CD4-positive, alpha-beta T cell (primary cell): ENCODE measurements around the gene DMAC2. TPM values are rescaled to one million over a fixed set of nuclear protein-coding genes. Genes with fewer than 3 reads are reported as not detected.

Experiments
- ATAC-seq: fragments of 200-7000 bp; cut with Tn5 transposase; one replicate; pipeline ENCODE4 v1.10.0; 2022; ENCODE audit warnings: mild to moderate bottlenecking; ENCODE audit not compliant: poor library complexity
- CTCF ChIA-PET: fragments of 350-600 bp; sonication (Branson Sonifier 250); formaldehyde crosslinking; loops from one replicate; lab custom pipeline; 2021; ENCODE audit warnings: antibody characterized with exemption, inconsistent platforms; lab: Charles Lee
- POLR2A ChIA-PET: fragments of 350-600 bp; sonication (Branson Sonifier 250); formaldehyde crosslinking; loops from one replicate; lab custom pipeline; 2021; ENCODE audit warnings: antibody characterized with exemption, inconsistent platforms; lab: Charles Lee
- DNase-seq, 14 experiments: peaks; one replicate each; pipeline ENCODE4 v3.0.0-alpha.2; 2013 to 2020; ENCODE audit warnings: mixed read lengths in 2 of 14
- H3K27ac ChIP-seq, 2 donors: one replicate each; pipeline versions ENCODE4 v1.5.1 to v1.7.0; 2013; ENCODE audit warnings: low read length in 2 of 2, low read depth in 1 of 2, mild to moderate bottlenecking in 1 of 2
- H3K27me3 ChIP-seq, 2 experiments: 1 replicate in 1 of 2; 2 replicates in 1 of 2; pipeline versions ENCODE4 v1.6.1 to v1.7.0; 2013; ENCODE audit warnings: low read length in 2 of 2, control low read depth in 1 of 2, mild to moderate bottlenecking in 1 of 2, moderate library complexity in 1 of 2; ENCODE audit not compliant: insufficient read depth in 2 of 2, control insufficient read depth in 1 of 2
- H3K36me3 ChIP-seq: one replicate; pipeline ENCODE4 v1.6.1; 2013; ENCODE audit warnings: low read length, control low read depth; ENCODE audit not compliant: insufficient read depth
- H3K4me1 ChIP-seq: one replicate; pipeline ENCODE4 v1.6.1; 2013; ENCODE audit warnings: low read length, control low read depth; ENCODE audit not compliant: insufficient read depth
- H3K4me3 ChIP-seq: one replicate; pipeline ENCODE4 v1.5.1; 2013; ENCODE audit warnings: mild to moderate bottlenecking, low read length, moderate library complexity
- H3K9me3 ChIP-seq, 2 experiments: 1 replicate in 1 of 2; 2 replicates in 1 of 2; pipeline versions ENCODE4 v1.6.1 to v1.7.0; 2013; ENCODE audit warnings: low read length in 2 of 2, mild to moderate bottlenecking in 2 of 2, control low read depth in 1 of 2, moderate library complexity in 1 of 2; ENCODE audit not compliant: control insufficient read depth in 1 of 2, insufficient read depth in 1 of 2
- H3K27ac Mint-ChIP-seq: one replicate; pipeline ENCODE4 v1.8.0; 2020; ENCODE audit warnings: mixed read lengths
- H3K27me3 Mint-ChIP-seq: one replicate; pipeline ENCODE4 v1.8.0; 2021; ENCODE audit warnings: mixed read lengths
- H3K36me3 Mint-ChIP-seq: one replicate; pipeline ENCODE4 v1.8.0; 2021; ENCODE audit warnings: low read depth, mixed read lengths
- H3K4me1 Mint-ChIP-seq: one replicate; pipeline ENCODE4 v1.8.0; 2021; ENCODE audit warnings: low read depth, mixed read lengths
- H3K4me3 Mint-ChIP-seq: one replicate; pipeline ENCODE4 v1.8.0; 2020; ENCODE audit warnings: mild to moderate bottlenecking, mixed read lengths
- H3K9me3 Mint-ChIP-seq: one replicate; pipeline ENCODE4 v1.8.0; 2020; ENCODE audit warnings: mixed read lengths
- CTCF ChIP-seq: fragments of 200-600 bp; IDR thresholded peaks from one replicate; pipeline ENCODE4 v1.8.0; 2022; ENCODE audit warnings: antibody characterized with exemption, mild to moderate bottlenecking
- intact Hi-C, 2 experiments: fragments of 100-400 bp; cut with DNase I in 1 of 2; cut with micrococcal nuclease in 1 of 2; formaldehyde crosslinking; loops; one replicate each; pipeline versions ENCODE4 v1.15.1 to v1.9.0; 2023 to 2025; cut with DNase I, micrococcal nuclease
- total RNA-seq, 174 experiments: library from RNA in 2 of 174; stranded (reverse) in 2 of 174; gene quantifications; one replicate each; pipeline ENCODE4 v1.2.3 and lab custom pipeline; 2021 to 2026

The DMAC2 gene
- total RNA-seq, 2 experiments from 2014 or later: 21.6 to 25.7 TPM

- peak in 10 of 14 experiments; percentile 15 to 81 (median 32) for DNase-seq
- peak overlapping the region; percentile 83 for H3K4me3 Mint-ChIP-seq
- POLR2A ChIA-PET: interaction anchor here (1.7 kb wide), 1 partner anchor 164 kb away, joined by 8 read pairs; the partner anchor contains the start of gene HNRNPUL1
- no peak for TF ChIP-seq CTCF
- intact Hi-C loops: no loop called here
- peaks cover 45% of the 10 kb centered on the region for H3K36me3 Mint-ChIP-seq
- peak overlapping the region; percentile 54 for H3K4me3 ChIP-seq
- peaks cover 36% of the 10 kb centered on the region for H3K4me1 Mint-ChIP-seq
- peak; percentile 59 for ATAC-seq
- H3K27ac Mint-ChIP-seq: peak overlapping the region; percentile 75
- H3K9me3 Mint-ChIP-seq: no peaks in the 10 kb centered on the region
- CTCF ChIA-PET: interaction anchor here (0.5 to 1.2 kb wide), 2 partner anchors 12 to 224 kb away, joined by 3 to 6 read pairs; partner anchors contain the start of gene DMAC2
- no peaks in the 10 kb centered on the region for H3K27me3 ChIP-seq
- H3K36me3 ChIP-seq: peaks cover 45% of the 10 kb centered on the region
- H3K4me1 ChIP-seq: peaks cover 63% of the 10 kb centered on the region
- H3K9me3 ChIP-seq: peaks cover 0 to under 1% of the 10 kb centered on the region in 2 experiments
- peak overlapping the region; percentile 41 to 76 for H3K27ac ChIP-seq
- H3K27me3 Mint-ChIP-seq: no peaks in the 10 kb centered on the region
These were observed 11.8 kb downstream of the DMAC2 start for GRCh38 chr19:41427647-41428480.

- peak within 1 kb of the TSS; percentile 54 for H3K4me3 ChIP-seq
These were observed 12.6 kb downstream of the DMAC2 start, which contains the start of gene B3GNT8 for GRCh38 chr19:41426952-41427646. B3GNT8 (minus strand) TSS chr19:41427374; CDS start chr19:41426778, 596 bp downstream.

More at GRCh38 chr19:41426952-41427646, 12.6 kb downstream of the DMAC2 start, which contains the start of gene B3GNT8:
- ChIA-PET POLR2A (interaction anchor here (0.7 kb wide), 1 partner anchor 137 kb away, joined by 3 read pairs; no protein-coding TSS in a partner anchor), CTCF (interaction anchor here (0.8 kb wide), 1 partner anchor 119 kb away, joined by 3 read pairs; no protein-coding TSS in a partner anchor)
- no peak for TF ChIP-seq CTCF
- DNase-seq: peak in 10 of 14 experiments; percentile 27 to 75 (median 44)
- no peaks in the 10 kb centered on the region for H3K27me3 Mint-ChIP-seq
- Histone ChIP-seq H3K9me3 (peaks cover 0 to 6% of the 10 kb centered on the region in 2 experiments), H3K27ac (peak within 1 kb of the TSS; percentile 41 to 76), H3K36me3 (peaks cover 44% of the 10 kb centered on the region), H3K4me1 (peaks cover 63% of the 10 kb centered on the region), H3K27me3 (no peaks in the 10 kb centered on the region)
- H3K9me3 Mint-ChIP-seq: no peaks in the 10 kb centered on the region
- peaks cover 36% of the 10 kb centered on the region for H3K4me1 Mint-ChIP-seq
- H3K36me3 Mint-ChIP-seq: peaks cover 45% of the 10 kb centered on the region
- peak within 1 kb of the TSS; percentile 83 for H3K4me3 Mint-ChIP-seq
- intact Hi-C loops: no loop called here
- peak within 1 kb of the TSS; percentile 75 for H3K27ac Mint-ChIP-seq
- ATAC-seq: peak; percentile 56
